Left hindlimb (tissue), 1 donor: Measurements from ENCODE around the gene STX10.

ENCODE experiments used
- DNase-seq: peaks from one replicate; pipeline ENCODE4 v3.0.0-alpha.2; 2018

STX10 gene

GRCh38 chr19:13164343-13165161, 14.4 kb upstream of the STX10 start:
- DNase-seq, result peak; percentile 86

DNA sequence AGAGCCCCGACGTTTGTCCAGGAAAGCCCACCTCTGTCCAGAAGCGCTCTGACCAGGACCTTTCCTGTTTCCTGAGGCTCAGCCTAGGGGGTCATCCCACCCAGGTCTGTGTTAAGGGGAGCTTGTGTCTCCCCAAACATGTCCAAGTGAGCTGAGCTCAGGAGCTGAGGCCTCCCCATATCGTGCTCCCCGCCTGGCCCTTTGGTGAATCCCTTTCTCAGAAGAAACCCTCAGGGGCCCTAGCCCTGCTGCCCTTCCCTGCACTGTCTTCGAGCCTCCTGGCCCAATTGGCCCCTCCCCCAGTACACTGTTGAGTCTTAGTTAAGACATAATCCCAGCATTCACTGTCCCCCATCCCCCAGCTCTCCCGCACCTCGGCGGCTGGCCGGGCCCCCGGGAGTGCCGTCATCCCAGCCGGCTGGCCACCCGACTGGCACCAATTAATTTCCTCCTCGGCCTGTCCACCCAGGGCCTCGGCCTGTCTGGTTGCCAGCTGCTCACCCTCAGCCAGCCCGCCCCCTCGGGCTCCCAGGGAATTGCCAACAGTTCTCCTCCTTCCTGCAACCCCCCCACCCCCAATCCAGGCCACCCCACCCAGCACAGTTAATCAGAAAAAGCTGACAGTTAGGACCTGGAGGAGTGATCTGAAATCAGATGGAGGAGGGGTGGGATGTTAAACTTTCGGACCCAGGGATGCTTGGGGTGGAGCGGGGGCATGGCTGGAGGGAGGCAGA, 13.6 kb upstream of the STX10 start:
- DNase-seq, result peak; percentile 85

- DNase-seq, result peak; percentile 96
Observed at GRCh38 chr19:13162724-13163608, 12.8 kb upstream of the STX10 start.

- no peak for DNase-seq
Observed at GRCh38 chr19:13160557-13160956, 10.4 kb upstream of the STX10 start.

GRCh38 chr19:13159713-13160112, 9.5 kb upstream of the STX10 start:
- no peak for DNase-seq

DNA sequence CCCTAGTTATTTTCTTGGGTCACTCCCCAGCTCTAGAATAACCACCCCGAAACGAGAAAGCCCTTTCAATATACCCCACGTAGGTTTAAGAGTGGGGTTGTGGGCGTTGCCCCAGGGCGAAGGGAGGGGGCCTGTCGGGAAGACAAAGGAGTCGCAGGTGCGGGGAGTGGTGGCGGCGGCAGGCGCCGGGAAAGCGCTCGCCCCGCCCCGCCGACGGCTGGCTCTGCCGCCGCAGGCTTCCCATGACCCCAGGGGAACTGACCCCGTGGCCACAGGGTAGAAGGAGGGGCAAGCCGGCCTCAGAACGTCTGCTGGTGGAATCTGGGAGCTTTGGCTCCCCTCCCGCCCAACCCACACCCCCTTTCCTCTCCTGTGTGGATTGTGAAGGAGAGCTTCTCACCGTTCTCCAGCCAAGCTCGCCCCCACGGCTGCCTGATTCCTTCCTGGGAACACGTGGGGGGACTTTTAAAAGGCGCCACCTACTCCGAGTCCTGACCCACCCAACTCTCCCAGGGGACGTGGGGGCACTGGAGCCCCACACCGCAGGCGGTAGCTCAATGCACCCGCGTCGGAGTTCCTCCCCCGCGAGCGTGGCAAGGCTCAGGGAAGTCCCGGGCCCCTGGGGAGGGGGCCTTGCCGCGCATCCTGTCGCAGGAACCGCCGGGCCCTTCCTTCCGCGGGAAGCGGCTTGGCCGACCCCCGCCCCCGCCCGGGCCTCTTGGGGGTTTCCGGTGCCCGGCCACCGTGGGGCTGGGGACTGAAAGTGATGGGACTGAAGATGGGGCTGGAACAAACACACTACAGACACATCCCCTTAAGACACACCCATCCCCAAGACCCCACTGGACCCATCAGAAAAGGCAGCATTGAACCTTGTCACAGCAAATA, 5.5 kb upstream of the STX10 start:
- DNase-seq, result peak; percentile 89

DNA sequence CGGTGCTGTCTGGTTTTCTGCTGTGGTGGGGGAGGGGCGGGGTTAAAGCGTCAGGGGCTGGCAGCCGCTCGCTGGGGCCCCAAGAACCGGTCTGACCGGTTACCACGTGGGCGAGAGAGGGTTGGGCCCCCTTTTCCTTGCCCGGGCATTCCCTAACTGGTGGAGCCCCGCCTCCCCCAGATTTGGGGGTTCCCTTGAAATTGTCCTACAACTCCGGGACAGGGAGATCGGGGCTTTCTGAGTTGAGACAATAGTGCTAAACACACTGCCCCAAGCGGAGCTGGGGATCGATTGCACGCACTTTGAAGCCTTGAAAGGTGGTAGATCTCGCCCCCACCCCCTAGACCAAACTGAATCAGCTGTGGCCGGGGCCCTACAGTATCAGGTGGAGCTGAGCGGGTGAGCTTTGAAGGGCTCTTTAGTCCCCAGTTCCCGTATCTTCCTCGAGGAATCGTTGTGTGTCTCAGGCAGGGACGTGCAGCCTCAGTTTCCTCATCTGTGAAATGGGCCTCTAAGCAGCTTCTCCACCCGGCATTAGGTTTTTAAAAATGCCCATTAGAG, 4.8 kb upstream of the STX10 start:
- DNase-seq, result peak; percentile 78

GRCh38 chr19:13154241-13154778, 4.1 kb upstream of the STX10 start:
- peak; percentile 89 for DNase-seq

DNA sequence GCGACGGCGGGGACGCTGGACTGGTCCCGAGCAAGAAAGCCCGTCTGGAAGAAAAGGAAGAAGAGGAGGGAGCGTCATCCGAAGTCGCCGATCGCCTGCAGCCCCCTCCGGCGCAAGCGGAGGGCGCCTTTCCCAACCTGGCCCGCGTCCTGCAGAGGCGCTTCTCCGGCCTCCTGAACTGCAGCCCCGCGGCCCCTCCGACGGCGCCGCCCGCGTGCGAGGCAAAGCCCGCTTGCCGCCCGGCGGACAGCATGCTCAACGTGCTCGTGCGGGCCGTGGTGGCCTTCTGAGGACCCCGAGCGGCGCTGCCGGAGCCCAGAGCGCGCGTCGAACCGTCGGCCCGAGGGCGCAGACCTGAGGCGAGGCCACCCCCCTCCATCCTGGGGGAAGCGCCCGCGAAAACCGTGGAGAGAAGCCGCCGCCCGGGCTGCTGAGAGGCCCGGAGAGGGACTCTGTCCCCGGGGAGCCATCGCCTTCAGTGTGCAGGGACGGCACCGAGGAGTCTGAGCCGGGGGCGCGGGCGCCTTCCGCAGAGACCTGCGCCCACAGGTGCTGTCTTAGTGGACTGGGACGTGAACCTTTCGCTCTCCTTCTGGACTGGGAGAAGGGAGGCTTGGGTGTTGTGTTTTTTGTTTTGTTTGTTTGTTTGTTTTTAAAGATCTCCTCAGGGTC, 3.5 kb upstream of the STX10 start:
- DNase-seq, result peak; percentile 78

GRCh38 chr19:13152974-13153568, 2.9 kb upstream of the STX10 start:
- peak; percentile 97 for DNase-seq

GRCh38 chr19:13152356-13152973, 2.3 kb upstream of the STX10 start:
- no peak for DNase-seq

DNA sequence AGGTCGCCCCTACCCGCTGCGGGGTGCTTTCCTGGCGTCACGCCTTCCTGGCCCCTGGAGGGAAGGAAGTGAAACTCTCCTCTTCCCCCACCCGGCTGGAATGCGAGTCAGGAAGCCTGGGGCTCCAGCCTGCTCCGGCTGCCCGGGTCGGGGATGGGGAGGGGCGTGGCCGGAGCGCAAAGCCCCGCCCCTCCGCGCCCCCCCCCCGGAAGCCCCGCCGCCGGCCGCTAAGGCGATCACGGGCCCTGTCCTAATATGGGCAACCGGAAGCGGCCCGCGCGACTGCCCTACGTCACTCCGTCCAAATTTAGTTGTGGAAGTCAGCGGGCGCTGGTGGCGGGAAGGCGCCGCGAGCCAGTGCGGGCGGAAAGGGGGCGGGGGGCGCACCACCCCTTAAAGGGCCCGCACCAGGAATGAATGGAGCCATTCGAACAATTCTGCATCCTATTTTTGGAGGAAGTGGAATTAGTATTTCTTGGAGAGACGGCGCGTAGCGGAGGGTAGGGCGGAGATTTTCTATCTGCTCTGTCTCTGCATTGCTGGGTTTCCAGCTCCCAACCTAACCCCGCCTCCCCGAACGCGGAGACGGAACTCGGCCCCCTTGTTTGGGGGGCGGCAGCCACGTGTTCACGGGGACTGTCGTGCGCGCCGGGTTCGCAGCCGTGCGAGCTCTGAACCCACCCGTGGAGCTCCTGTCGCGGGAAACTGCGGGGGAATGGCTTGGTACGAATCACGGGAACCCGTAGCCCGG, 1.6 kb upstream of the STX10 start:
- peak; percentile 99 for DNase-seq

DNA sequence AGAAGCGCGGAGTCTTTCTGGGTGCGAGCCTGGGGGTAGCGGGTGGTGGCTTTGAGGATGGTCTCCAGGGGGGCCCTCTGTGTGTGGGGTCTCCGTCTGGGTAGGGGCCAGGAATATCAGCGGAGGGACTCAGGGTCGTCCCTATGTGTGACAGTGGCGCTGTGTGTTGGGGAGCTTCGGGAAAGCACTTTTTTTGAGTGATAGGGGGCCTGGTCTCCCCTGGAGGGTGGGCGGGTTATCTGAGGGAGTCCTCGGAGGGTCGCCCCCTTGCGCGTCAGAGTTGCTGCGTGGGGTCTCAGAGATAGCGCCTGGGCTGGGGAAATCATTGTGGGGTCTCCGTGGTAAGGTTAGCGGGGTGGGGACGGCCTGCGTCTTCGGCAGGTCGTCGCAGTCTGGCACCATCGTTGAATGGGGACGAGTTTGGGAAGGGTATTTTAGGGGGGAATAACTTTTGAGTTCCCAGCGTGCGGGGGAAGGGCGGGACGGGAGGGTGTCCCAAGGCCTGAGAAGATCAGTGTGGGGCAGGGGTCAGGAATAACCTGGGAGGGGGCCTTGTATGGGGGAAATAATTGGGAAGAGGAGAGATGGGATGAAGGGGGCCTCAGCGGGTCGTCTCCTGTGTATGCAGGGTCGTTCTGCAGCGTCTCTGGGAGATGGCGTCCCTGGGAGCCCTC, 893 bp upstream of the STX10 start:
- peak; percentile 71 for DNase-seq

GRCh38 chr19:13149628-13150186, 468 bp downstream of the STX10 start:
- DNase-seq, result no peak

- DNase-seq, result peak; percentile 54
Observed at GRCh38 chr19:13149173-13149627, 975 bp downstream of the STX10 start.

DNA sequence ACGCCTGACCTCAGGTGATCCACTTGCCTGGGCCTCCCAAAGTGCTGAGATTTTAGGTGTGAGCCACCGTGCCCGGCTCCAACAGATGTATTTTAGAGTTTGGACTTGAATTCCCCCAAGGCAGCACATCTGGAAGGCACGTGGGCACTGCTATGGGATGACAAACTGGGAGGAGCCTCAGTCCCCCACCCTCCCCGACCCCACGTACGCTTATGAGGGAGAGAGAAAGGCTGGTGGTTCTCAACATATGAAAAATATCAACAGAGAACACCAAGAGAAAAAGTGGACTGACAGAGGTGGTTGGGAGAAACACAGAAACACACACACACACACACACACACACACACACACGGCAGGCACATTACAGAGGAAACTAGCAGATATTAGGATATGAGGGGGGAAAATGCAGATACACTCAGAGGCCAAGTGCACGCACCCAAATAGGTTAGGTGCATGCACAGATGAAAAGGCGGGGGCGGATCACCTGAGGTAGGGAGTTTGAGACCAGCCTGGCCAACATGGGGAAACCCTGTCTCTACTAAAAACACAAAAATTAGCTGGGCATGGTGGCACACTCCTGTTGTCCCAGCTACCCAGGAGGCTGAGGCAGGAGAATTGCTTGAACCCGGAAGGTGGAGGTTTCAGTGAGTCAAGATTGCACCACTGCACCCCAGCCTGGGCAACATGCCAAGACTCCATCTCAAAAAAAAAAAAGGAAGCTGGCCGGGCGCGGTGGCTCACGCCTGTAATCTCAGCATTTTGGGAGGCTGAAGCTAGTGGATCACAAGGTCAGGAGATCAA, 3.2 kb downstream of the STX10 start:
- no peak for DNase-seq

DNA sequence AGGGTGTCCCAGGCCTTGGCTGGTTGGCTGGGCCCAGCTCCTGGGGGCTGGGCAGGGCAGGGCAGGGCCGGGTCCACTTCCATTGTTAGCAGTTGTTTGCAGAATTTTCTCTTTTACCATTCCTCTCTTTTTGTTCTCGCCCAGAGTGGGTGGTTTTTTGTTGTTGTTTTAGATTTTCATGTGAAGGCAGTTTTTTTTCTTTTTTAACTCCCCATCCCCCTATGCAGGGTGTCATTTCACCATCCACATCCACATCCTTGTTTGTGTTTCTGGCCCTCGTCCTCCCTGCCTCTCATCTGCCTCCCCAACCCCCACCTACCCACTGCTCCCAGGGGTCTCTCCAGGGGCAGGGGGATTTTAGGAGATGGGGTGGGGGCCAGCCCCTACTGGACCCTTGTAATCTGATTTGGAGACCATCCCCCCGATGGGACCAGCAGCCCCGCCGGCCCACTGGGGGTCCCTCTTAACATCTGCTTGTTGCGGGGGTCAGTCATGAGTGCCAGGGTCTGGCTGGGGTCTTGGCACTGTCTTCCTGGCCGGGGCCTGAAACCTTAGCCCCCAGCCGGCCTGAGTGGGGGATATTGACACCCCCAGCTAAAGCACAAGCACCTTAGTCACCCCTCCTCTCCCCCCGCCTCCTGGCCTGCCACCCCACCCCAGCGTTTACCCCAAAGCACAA, 10.4 kb downstream of the STX10 start:
- no peak for DNase-seq
